SK-N-SH (cell line): ENCODE results near the gene PALLD. TPM values are rescaled to one million over a fixed set of nuclear protein-coding genes. Genes with fewer than 3 reads are reported as not detected.

ENCODE experiments used
- CTCF ChIA-PET: fragments of 300-600, 350-600 bp; formaldehyde crosslinking; extraction: SDS; loops from one replicate; lab custom pipeline; 2021; lab: Yijun Ruan, JAX
- POLR2A ChIA-PET: fragments of 350-600 bp; sonication (Branson Sonifier 250); formaldehyde crosslinking; extraction: SDS; loops from one replicate; lab custom pipeline; 2020; ENCODE audit warnings: antibody characterized with exemption, inconsistent platforms; lab: Yijun Ruan, JAX
- DNase-seq: peaks from one replicate; pipeline ENCODE4 v3.0.0; 2012
- H2AFZ ChIP-seq: fragments of 200-600 bp; sonication (generic); 2 replicates; pipeline ENCODE4 v1.8.1; 2016; ENCODE audit warnings: antibody characterized with exemption, mild to moderate bottlenecking, low read depth
- H3F3A ChIP-seq: fragments of 200-600 bp; sonication (generic); replicated peaks from 2 replicates; pipeline ENCODE3; 2016; ENCODE audit warnings: antibody characterized with exemption, mild to moderate bottlenecking; ENCODE audit not compliant: insufficient read depth
- H3K27ac ChIP-seq, 2 experiments: fragments of 200-500 bp in 1 of 2; fragments of 200-600 bp in 1 of 2; sonication (Bioruptor generic) in 1 of 2; sonication (generic), shearing (Covaris generic) in 1 of 2; 2 replicates each; pipeline versions ENCODE4 v1.5.1 to v1.6.1; 2014 to 2016; ENCODE audit warnings: low read depth in 2 of 2, inconsistent platforms in 1 of 2, low read length in 1 of 2, mild to moderate bottlenecking in 1 of 2, mixed read lengths in 1 of 2
- H3K27me3 ChIP-seq: fragments of 200-600 bp; sonication (generic), shearing (Covaris generic); 2 replicates; pipeline ENCODE4 v1.6.1; 2016; ENCODE audit warnings: mixed run types; ENCODE audit not compliant: insufficient read depth
- H3K36me3 ChIP-seq, 2 experiments: fragments of 200-500 bp in 1 of 2; fragments of 200-600 bp in 1 of 2; sonication (Bioruptor generic) in 1 of 2; sonication (generic) in 1 of 2; replicated peaks in 1 of 2; 2 replicates each; pipeline versions ENCODE3 to v1.5.1; 2014 to 2016; ENCODE audit warnings: low read length in 1 of 2, mild to moderate bottlenecking in 1 of 2; ENCODE audit not compliant: insufficient read depth in 2 of 2, control insufficient read depth in 1 of 2
- H3K4me1 ChIP-seq, 2 experiments: fragments of 200-500 bp in 1 of 2; fragments of 200-600 bp in 1 of 2; sonication (Bioruptor generic) in 1 of 2; sonication (generic), shearing (Covaris generic) in 1 of 2; 2 replicates each; pipeline versions ENCODE4 v1.5.1 to v1.6.1; 2014 to 2016; ENCODE audit warnings: low read depth in 1 of 2, low read length in 1 of 2, mixed run types in 1 of 2; ENCODE audit not compliant: insufficient read depth in 2 of 2, control insufficient read depth in 1 of 2
- H3K4me2 ChIP-seq: fragments of 200-600 bp; sonication (generic), shearing (Covaris generic); 2 replicates; pipeline ENCODE4 v1.6.1; 2017; ENCODE audit warnings: mixed run types
- H3K4me3 ChIP-seq, 2 experiments: fragments of 200-500 bp in 1 of 2; fragments of 200-600 bp in 1 of 2; sonication (Bioruptor generic) in 1 of 2; sonication (generic), shearing (Covaris generic) in 1 of 2; 2 replicates each; pipeline versions ENCODE4 v1.5.1 to v1.8.1; 2014 to 2016; ENCODE audit warnings: low read depth in 2 of 2, inconsistent platforms in 1 of 2, low read length in 1 of 2, mild to moderate bottlenecking in 1 of 2, mixed read lengths in 1 of 2, moderate library complexity in 1 of 2
- H3K79me2 ChIP-seq: fragments of 200-600 bp; sonication (generic); 2 replicates; pipeline ENCODE4 v1.8.1; 2017; ENCODE audit warnings: mild to moderate bottlenecking; ENCODE audit not compliant: insufficient read depth
- H3K9ac ChIP-seq: fragments of 200-600 bp; sonication (generic); 2 replicates; pipeline ENCODE4 v1.6.1; 2017; ENCODE audit warnings: mixed run types
- H3K9me2 ChIP-seq: fragments of 200-600 bp; sonication (generic); 2 replicates; pipeline ENCODE4 v1.6.1; 2017; ENCODE audit warnings: mixed run types
- H3K9me3 ChIP-seq: fragments of 200-600 bp; sonication (generic); 2 replicates; pipeline ENCODE4 v1.6.1; 2017; ENCODE audit warnings: mixed run types, mild to moderate bottlenecking, moderate library complexity
- H4K20me1 ChIP-seq: fragments of 200-600 bp; sonication (generic); 2 replicates; pipeline ENCODE4 v1.6.1; 2017; ENCODE audit warnings: mild to moderate bottlenecking, mixed run types; ENCODE audit not compliant: insufficient read depth
- EP300 ChIP-seq, 2 experiments: IDR thresholded peaks; 2 replicates each; pipeline versions ENCODE4 v1.4.0 to v1.6.1; 2012; ENCODE audit warnings: borderline replicate concordance in 1 of 2, low read depth in 1 of 2, low read length in 1 of 2
- FOSL2 ChIP-seq: IDR thresholded peaks from 2 replicates; pipeline ENCODE4 v1.4.0; 2012; ENCODE audit warnings: low read depth, mild to moderate bottlenecking, moderate library complexity, borderline replicate concordance
- FOXM1 ChIP-seq: IDR thresholded peaks from 2 replicates; pipeline ENCODE4 v1.4.0; 2012; ENCODE audit warnings: low read depth, mild to moderate bottlenecking
- JUND ChIP-seq: IDR thresholded peaks from 2 replicates; pipeline ENCODE4 v1.4.0; 2012
- MEF2A ChIP-seq: IDR thresholded peaks from 2 replicates; pipeline ENCODE4 v1.4.0; 2012; ENCODE audit warnings: low read depth, borderline replicate concordance
- MXI1 ChIP-seq: IDR thresholded peaks from 2 replicates; pipeline ENCODE4 v1.6.1; 2012; ENCODE audit warnings: mild to moderate bottlenecking, low read depth, low read length, improper control_type of control experiment
- NFIC ChIP-seq: IDR thresholded peaks from 2 replicates; pipeline ENCODE4 v1.4.0; 2012; ENCODE audit warnings: borderline replicate concordance
- NRF1 ChIP-seq: IDR thresholded peaks from 2 replicates; pipeline ENCODE4 v1.6.1; 2012; ENCODE audit warnings: low read depth, mild to moderate bottlenecking, low read length
- POLR2AphosphoS5 ChIP-seq: IDR thresholded peaks from 2 replicates; pipeline ENCODE4 v1.6.1; 2012; ENCODE audit warnings: low read depth, low read length
- RAD21 ChIP-seq: IDR thresholded peaks from 2 replicates; pipeline ENCODE4 v1.6.1; 2012; ENCODE audit warnings: mild to moderate bottlenecking, low read length
- RCOR1 ChIP-seq: fragments of 150-350 bp; IDR thresholded peaks from 2 replicates; pipeline ENCODE4 v1.6.1; 2017; ENCODE audit warnings: antibody characterized with exemption, low read length
- SIN3A ChIP-seq: IDR thresholded peaks from 2 replicates; pipeline ENCODE4 v1.6.1; 2012; ENCODE audit warnings: low read depth, mild to moderate bottlenecking, low read length, moderate library complexity, borderline replicate concordance
- SMC3 ChIP-seq: IDR thresholded peaks from 2 replicates; pipeline ENCODE4 v1.6.1; 2012; ENCODE audit warnings: low read depth, low read length, improper control_type of control experiment
- TCF12 ChIP-seq: IDR thresholded peaks from 2 replicates; pipeline ENCODE4 v1.4.0; 2012
- TEAD4 ChIP-seq: IDR thresholded peaks from 2 replicates; pipeline ENCODE4 v1.4.0; 2012; ENCODE audit warnings: mild to moderate bottlenecking, borderline replicate concordance; ENCODE audit not compliant: insufficient read depth
- WGBS: methylation state at CpG from one replicate; pipeline ENCODE4 v1.1.6; 2017; ENCODE audit warnings: low lambda C conversion rate; 5-methylcytosine and 5-hydroxymethylcytosine counted together
- polyA plus RNA-seq, 3 experiments: library from polyadenylated mRNA; depleted of rRNA; stranded (reverse); fragments of >200 nt; gene quantifications; 2 replicates each; pipeline ENCODE4 v1.2.3, GENCODE V29; 2012
- TF ChIP-seq, protein P1 (sequence below): IDR thresholded peaks from 2 replicates; pipeline ENCODE4; 2012
- TF ChIP-seq, protein P2 (sequence below): fragments of 200-600 bp; sonication (generic); IDR thresholded peaks from 2 replicates; pipeline ENCODE4 v1.6.1; 2017; ENCODE audit warnings: antibody characterized with exemption, mild to moderate bottlenecking, moderate library complexity
- TF ChIP-seq, protein P3 (sequence below): IDR thresholded peaks from 2 replicates; pipeline ENCODE4 v1.4.0; 2012; ENCODE audit warnings: low read depth, borderline replicate concordance
- TF ChIP-seq, protein P4 (sequence below): fragments of 150-350 bp; IDR thresholded peaks from 2 replicates; pipeline ENCODE4 v1.6.1; 2016; ENCODE audit warnings: mild to moderate bottlenecking, low read depth, low read length

Gene PALLD
- polyA plus RNA-seq, 1 of the 3 experiments (the other 2 are of a cell fraction), result 33.0 TPM

DNA sequence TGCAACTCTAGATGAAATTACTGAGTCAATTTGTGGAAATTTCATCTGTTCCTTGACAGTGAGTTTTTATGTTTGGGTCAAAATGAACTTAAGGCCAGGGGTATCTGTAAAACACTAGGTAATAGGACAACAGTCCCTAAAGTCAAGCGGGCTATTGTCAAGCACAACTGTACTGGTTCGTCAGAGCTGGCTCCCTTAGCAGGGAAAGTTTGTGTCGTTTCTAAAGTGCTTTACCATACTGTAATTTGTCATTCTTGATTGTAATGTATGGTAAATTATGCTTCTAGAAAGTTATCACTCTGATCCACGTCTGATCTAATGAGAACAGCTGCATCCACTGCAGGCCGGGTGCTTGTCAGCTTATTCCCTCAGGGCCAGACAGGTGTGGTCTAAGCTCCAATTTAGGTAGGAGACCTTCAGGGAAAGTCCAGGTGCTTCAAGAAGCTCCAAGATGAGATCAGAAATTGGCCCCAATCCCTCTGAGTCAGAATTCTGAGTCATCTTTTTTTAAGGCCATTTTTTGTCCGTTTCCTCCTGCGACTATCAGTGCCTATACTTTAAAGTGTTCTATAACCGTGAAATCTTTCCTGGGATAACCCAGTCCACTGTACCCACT, 92.2 kb downstream of the PALLD start:
- no peak overlapping the region for H3K9ac ChIP-seq
- H4K20me1 ChIP-seq, result no peaks in the 10 kb centered on the region
- H3K9me2 ChIP-seq, result no peaks in the 10 kb centered on the region
- H3F3A ChIP-seq, result peaks cover 51% of the 10 kb centered on the region
- no peak overlapping the region for H3K4me3 ChIP-seq
- no peak overlapping the region for H2AFZ ChIP-seq
- peak overlapping the region in 1 of 2 experiments; percentile 89; a peak in 2 of 4 replicates for H3K27ac ChIP-seq
- no peaks in the 10 kb centered on the region for H3K27me3 ChIP-seq
- POLR2A ChIA-PET, result no interaction called here
- no peak for TF ChIP-seq RAD21
- TF ChIP-seq EP300 (IDR thresholded peaks at IDR 0.05; ENCODE audit: borderline replicate concordance in 1 of 2, low read depth in 1 of 2, low read length in 1 of 2), result peak in 1 of 2 experiments; percentile 36; a peak in 1 of 4 replicates
- TF ChIP-seq JUND, result peak; percentile 95
- TF ChIP-seq TEAD4, result 0 out of 2 replicates have a peak, but pooled peaks have one; percentile 25
- peak; percentile 90 for TF ChIP-seq NFIC
- TF ChIP-seq, protein P1, sequence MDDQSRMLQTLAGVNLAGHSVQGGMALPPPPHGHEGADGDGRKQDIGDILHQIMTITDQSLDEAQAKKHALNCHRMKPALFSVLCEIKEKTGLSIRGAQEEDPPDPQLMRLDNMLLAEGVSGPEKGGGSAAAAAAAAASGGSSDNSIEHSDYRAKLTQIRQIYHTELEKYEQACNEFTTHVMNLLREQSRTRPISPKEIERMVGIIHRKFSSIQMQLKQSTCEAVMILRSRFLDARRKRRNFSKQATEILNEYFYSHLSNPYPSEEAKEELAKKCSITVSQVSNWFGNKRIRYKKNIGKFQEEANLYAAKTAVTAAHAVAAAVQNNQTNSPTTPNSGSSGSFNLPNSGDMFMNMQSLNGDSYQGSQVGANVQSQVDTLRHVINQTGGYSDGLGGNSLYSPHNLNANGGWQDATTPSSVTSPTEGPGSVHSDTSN, result peak; percentile 63
- TF ChIP-seq TCF12, result peak; percentile 83
- TF ChIP-seq POLR2AphosphoS5, result peak; percentile 27; the same call in 1 of the 2 replicates
- TF ChIP-seq FOSL2, result peak; percentile 97
- TF ChIP-seq, protein P2, sequence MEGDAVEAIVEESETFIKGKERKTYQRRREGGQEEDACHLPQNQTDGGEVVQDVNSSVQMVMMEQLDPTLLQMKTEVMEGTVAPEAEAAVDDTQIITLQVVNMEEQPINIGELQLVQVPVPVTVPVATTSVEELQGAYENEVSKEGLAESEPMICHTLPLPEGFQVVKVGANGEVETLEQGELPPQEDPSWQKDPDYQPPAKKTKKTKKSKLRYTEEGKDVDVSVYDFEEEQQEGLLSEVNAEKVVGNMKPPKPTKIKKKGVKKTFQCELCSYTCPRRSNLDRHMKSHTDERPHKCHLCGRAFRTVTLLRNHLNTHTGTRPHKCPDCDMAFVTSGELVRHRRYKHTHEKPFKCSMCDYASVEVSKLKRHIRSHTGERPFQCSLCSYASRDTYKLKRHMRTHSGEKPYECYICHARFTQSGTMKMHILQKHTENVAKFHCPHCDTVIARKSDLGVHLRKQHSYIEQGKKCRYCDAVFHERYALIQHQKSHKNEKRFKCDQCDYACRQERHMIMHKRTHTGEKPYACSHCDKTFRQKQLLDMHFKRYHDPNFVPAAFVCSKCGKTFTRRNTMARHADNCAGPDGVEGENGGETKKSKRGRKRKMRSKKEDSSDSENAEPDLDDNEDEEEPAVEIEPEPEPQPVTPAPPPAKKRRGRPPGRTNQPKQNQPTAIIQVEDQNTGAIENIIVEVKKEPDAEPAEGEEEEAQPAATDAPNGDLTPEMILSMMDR, result no peak
- TF ChIP-seq, all 33 proteins: peak for 8
- no peak for DNase-seq
- peaks cover 5 to 51% of the 10 kb centered on the region in 2 experiments for H3K4me1 ChIP-seq
- CTCF ChIA-PET, result interaction anchor here (1.6 to 5.1 kb wide), 2 partner anchors 16 to 332 kb away, joined by 5 to 82 read pairs; no protein-coding TSS in a partner anchor
- no peaks in the 10 kb centered on the region for H3K36me3 ChIP-seq
- no peaks in the 10 kb centered on the region for H3K79me2 ChIP-seq
- H3K4me2 ChIP-seq, result peak overlapping the region; percentile 47
- H3K9me3 ChIP-seq, result no peaks in the 10 kb centered on the region
- 25% methylated on average over 8 of the region's 8 CpGs for WGBS

DNA sequence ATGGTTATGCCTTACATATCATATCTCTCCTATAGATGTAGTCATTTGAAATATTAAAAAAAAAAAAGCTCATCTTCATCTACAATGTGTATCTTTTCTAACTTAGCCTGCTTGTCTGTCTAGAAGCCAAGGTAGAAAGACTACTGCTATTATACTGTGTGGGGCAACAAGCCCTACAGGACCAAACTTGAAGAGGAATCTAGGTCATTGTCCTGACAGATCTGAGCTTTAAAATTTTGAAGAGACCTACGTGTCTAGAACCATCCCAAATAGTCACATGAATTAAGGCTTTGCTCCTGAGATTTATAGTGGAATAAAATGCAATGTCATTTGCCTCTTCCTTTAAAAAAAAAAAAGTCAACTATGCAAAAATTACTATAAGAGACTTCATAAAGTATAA, 95.8 kb downstream of the PALLD start:
- Histone ChIP-seq H3F3A (peaks cover 23% of the 10 kb centered on the region), H3K36me3 (no peaks in the 10 kb centered on the region), H3K27ac (no peak overlapping the region), H3K27me3 (no peaks in the 10 kb centered on the region), H2AFZ (no peak overlapping the region), H4K20me1 (no peaks in the 10 kb centered on the region), H3K4me1 (peaks cover 3 to 24% of the 10 kb centered on the region in 2 experiments), H3K9ac (no peak overlapping the region), H3K9me2 (no peaks in the 10 kb centered on the region), H3K4me3 (no peak overlapping the region), H3K9me3 (no peaks in the 10 kb centered on the region), H3K79me2 (no peaks in the 10 kb centered on the region), H3K4me2 (no peak overlapping the region)
- ChIA-PET CTCF (interaction anchor here (0.6 to 0.8 kb wide), 2 partner anchors 57 to 974 kb away, joined by 3 to 4 read pairs; no protein-coding TSS in a partner anchor), POLR2A (no interaction called here)
- DNase-seq, result no peak
- no peak for TF ChIP-seq RCOR1
- TF ChIP-seq, protein P1, result no peak
- TF ChIP-seq FOXM1, result no peak
- TF ChIP-seq MXI1, result no peak
- TF ChIP-seq EP300 (IDR thresholded peaks at IDR 0.05; ENCODE audit: borderline replicate concordance in 1 of 2, low read depth in 1 of 2, low read length in 1 of 2), result no peak
- TF ChIP-seq, protein P3, sequence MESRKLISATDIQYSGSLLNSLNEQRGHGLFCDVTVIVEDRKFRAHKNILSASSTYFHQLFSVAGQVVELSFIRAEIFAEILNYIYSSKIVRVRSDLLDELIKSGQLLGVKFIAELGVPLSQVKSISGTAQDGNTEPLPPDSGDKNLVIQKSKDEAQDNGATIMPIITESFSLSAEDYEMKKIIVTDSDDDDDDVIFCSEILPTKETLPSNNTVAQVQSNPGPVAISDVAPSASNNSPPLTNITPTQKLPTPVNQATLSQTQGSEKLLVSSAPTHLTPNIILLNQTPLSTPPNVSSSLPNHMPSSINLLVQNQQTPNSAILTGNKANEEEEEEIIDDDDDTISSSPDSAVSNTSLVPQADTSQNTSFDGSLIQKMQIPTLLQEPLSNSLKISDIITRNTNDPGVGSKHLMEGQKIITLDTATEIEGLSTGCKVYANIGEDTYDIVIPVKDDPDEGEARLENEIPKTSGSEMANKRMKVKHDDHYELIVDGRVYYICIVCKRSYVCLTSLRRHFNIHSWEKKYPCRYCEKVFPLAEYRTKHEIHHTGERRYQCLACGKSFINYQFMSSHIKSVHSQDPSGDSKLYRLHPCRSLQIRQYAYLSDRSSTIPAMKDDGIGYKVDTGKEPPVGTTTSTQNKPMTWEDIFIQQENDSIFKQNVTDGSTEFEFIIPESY, result no peak
- TF ChIP-seq, protein P4, sequence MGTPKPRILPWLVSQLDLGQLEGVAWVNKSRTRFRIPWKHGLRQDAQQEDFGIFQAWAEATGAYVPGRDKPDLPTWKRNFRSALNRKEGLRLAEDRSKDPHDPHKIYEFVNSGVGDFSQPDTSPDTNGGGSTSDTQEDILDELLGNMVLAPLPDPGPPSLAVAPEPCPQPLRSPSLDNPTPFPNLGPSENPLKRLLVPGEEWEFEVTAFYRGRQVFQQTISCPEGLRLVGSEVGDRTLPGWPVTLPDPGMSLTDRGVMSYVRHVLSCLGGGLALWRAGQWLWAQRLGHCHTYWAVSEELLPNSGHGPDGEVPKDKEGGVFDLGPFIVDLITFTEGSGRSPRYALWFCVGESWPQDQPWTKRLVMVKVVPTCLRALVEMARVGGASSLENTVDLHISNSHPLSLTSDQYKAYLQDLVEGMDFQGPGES, result no peak
- no peak for TF ChIP-seq SIN3A
- TF ChIP-seq MEF2A, result no peak
- no peak for TF ChIP-seq FOSL2
- TF ChIP-seq SMC3, result no peak
- TF ChIP-seq NRF1, result no peak
- 82% methylated on average over 1 of the region's 1 CpG for WGBS
